ENCODE data around the gene THAP10.

THAP10 gene

DNA sequence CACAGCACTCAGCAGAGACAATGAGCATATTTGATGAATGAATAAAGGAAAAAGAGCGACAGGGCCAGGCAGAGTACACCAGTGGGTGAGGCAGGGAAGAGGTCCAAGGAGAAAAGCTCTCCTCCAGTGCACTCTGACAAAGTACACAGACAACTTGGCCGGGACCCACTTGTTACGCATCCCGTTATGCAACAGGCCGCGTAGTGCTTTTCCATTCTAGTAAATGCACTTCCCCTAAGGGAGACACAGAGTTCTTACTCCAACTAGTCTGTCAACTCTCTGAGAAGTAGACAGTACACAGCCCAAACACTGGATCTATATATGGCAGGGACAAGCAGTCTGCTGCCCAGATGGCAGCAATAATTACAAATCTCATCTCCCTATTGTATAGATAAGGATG, 56.8 kb downstream of the THAP10 start:
- H3K4me3 ChIP-seq (replicated peaks; ENCODE audit: insufficient read depth, low read length): no peak overlapping the region
- TF ChIP-seq SPI1 (IDR thresholded peaks at IDR 0.05; ENCODE audit: borderline replicate concordance, low read depth) (no peak), REST (IDR thresholded peaks at IDR 0.05; ENCODE audit: insufficient replicate concordance, low read depth) (no peak), POLR2AphosphoS5 (IDR thresholded peaks at IDR 0.05; ENCODE audit: low read depth) (no peak), CTCF (IDR thresholded peaks at IDR 0.05; ENCODE audit: insufficient read depth, low read length) (no peak), GABPA (IDR thresholded peaks at IDR 0.05; ENCODE audit: low read depth) (no peak)
- H3K27me3 ChIP-seq (ENCODE audit: insufficient read depth, poor library complexity, severe bottlenecking): no peaks in the 10 kb centered on the region
- DNase-seq (ENCODE audit: low read depth in 1 of 2, low spot score in 1 of 2): no peak
- no peak overlapping the region for H3K27ac ChIP-seq (replicated peaks)

GRCh38 chr15:70834999-70835398, 57.2 kb downstream of the THAP10 start:
- H3K27ac ChIP-seq (replicated peaks): no peak overlapping the region
- H3K4me3 ChIP-seq (replicated peaks; ENCODE audit: insufficient read depth, low read length): no peak overlapping the region
- H3K27me3 ChIP-seq (ENCODE audit: insufficient read depth, poor library complexity, severe bottlenecking): no peaks in the 10 kb centered on the region
- DNase-seq (ENCODE audit: low read depth in 1 of 2, low spot score in 1 of 2): no peak
- TF ChIP-seq CTCF (IDR thresholded peaks at IDR 0.05; ENCODE audit: insufficient read depth, low read length) (no peak), GABPA (IDR thresholded peaks at IDR 0.05; ENCODE audit: low read depth) (no peak), SPI1 (IDR thresholded peaks at IDR 0.05; ENCODE audit: borderline replicate concordance, low read depth) (no peak), REST (IDR thresholded peaks at IDR 0.05; ENCODE audit: insufficient replicate concordance, low read depth) (no peak), POLR2AphosphoS5 (IDR thresholded peaks at IDR 0.05; ENCODE audit: low read depth) (no peak)

- H3K4me3 ChIP-seq (replicated peaks; ENCODE audit: insufficient read depth, low read length): no peak overlapping the region
- TF ChIP-seq SPI1 (IDR thresholded peaks at IDR 0.05; ENCODE audit: borderline replicate concordance, low read depth) (peak; percentile 23; the same call in 1 of the 2 replicates), GABPA (IDR thresholded peaks at IDR 0.05; ENCODE audit: low read depth) (no peak)
- no peaks in the 10 kb centered on the region for H3K27me3 ChIP-seq (ENCODE audit: insufficient read depth, poor library complexity, severe bottlenecking)
- DNase-seq (ENCODE audit: low read depth in 1 of 2, low spot score in 1 of 2): peak in 1 of 2 experiments; percentile 29
- no peak overlapping the region for H3K27ac ChIP-seq (replicated peaks)
Observed at GRCh38 chr15:70833861-70834765, 58.1 kb downstream of the THAP10 start.

- H3K27ac ChIP-seq (replicated peaks): no peak overlapping the region
- TF ChIP-seq CTCF (IDR thresholded peaks at IDR 0.05; ENCODE audit: insufficient read depth, low read length): no peak
- TF ChIP-seq GABPA (IDR thresholded peaks at IDR 0.05; ENCODE audit: low read depth): no peak
- TF ChIP-seq REST (IDR thresholded peaks at IDR 0.05; ENCODE audit: insufficient replicate concordance, low read depth): no peak
- no peak for TF ChIP-seq SPI1 (IDR thresholded peaks at IDR 0.05; ENCODE audit: borderline replicate concordance, low read depth)
- no peak for TF ChIP-seq POLR2AphosphoS5 (IDR thresholded peaks at IDR 0.05; ENCODE audit: low read depth)
Observed at GRCh38 chr15:70833422-70833821, 58.8 kb downstream of the THAP10 start.

More at GRCh38 chr15:70833422-70833821, 58.8 kb downstream of the THAP10 start:
- H3K27me3 ChIP-seq (ENCODE audit: insufficient read depth, poor library complexity, severe bottlenecking): no peaks in the 10 kb centered on the region
- no peak for DNase-seq (ENCODE audit: low read depth in 1 of 2, low spot score in 1 of 2)
- H3K4me3 ChIP-seq (replicated peaks; ENCODE audit: insufficient read depth, low read length): no peak overlapping the region
